MM.1S (cell line): ENCODE results near the gene DMRT2.

Source experiments
- DNase-seq: peaks from one replicate; pipeline ENCODE4 v3.0.0-alpha.2; 2015
- H2AFZ ChIP-seq: fragments of 300-600 bp; sonication (generic); 2 replicates; pipeline ENCODE4 v1.6.0; 2016; ENCODE audit warnings: antibody characterized with exemption, low read length
- H3F3A ChIP-seq: fragments of 300-600 bp; sonication (generic); 2 replicates; pipeline ENCODE4 v1.6.1; 2016; ENCODE audit warnings: mild to moderate bottlenecking, antibody characterized with exemption, low read length, moderate library complexity, mixed read lengths; ENCODE audit not compliant: insufficient read depth
- H3K27ac ChIP-seq: fragments of 300-600 bp; sonication (generic); 2 replicates; pipeline ENCODE4 v1.5.1; 2016; ENCODE audit warnings: mild to moderate bottlenecking, low read length
- H3K27me3 ChIP-seq: fragments of 300-600 bp; sonication (generic); replicated peaks from 2 replicates; pipeline ENCODE4 v1.6.0; 2016; ENCODE audit warnings: low read length; ENCODE audit not compliant: insufficient read depth
- H3K36me3 ChIP-seq: fragments of 300-600 bp; sonication (generic); replicated peaks from 2 replicates; pipeline ENCODE4 v1.6.1; 2016; ENCODE audit warnings: mild to moderate bottlenecking, low read length, mixed read lengths; ENCODE audit not compliant: insufficient read depth
- H3K4me1 ChIP-seq: fragments of 300-600 bp; sonication (generic); 2 replicates; pipeline ENCODE4 v1.6.1; 2016; ENCODE audit warnings: low read length, mixed read lengths
- H3K4me2 ChIP-seq: fragments of 300-600 bp; sonication (generic); 2 replicates; pipeline ENCODE4 v1.6.0; 2016; ENCODE audit warnings: low read depth, low read length
- H3K4me3 ChIP-seq: fragments of 300-600 bp; sonication (generic); 2 replicates; pipeline ENCODE4 v1.5.1; 2016; ENCODE audit warnings: low read length, mixed read lengths
- H3K79me2 ChIP-seq: fragments of 300-600 bp; sonication (generic); 2 replicates; pipeline ENCODE4 v1.6.1; 2016; ENCODE audit warnings: mixed run types, low read length, mixed read lengths
- H3K9ac ChIP-seq: fragments of 300-600 bp; sonication (generic); 2 replicates; pipeline ENCODE4 v1.6.1; 2016; ENCODE audit warnings: low read length, mixed read lengths
- H3K9me2 ChIP-seq: fragments of 300-600 bp; sonication (generic); replicated peaks from 2 replicates; pipeline ENCODE4 v1.6.1; 2016; ENCODE audit warnings: mild to moderate bottlenecking, low read length, mixed read lengths; ENCODE audit not compliant: insufficient read depth
- H3K9me3 ChIP-seq: fragments of 300-600 bp; sonication (generic); replicated peaks from 2 replicates; pipeline ENCODE4 v1.6.1; 2016; ENCODE audit warnings: mild to moderate bottlenecking, low read length, mixed read lengths; ENCODE audit not compliant: insufficient read depth
- H4K20me1 ChIP-seq: fragments of 300-600 bp; sonication (generic); 2 replicates; pipeline ENCODE4 v1.6.1; 2016; ENCODE audit warnings: mild to moderate bottlenecking, low read length, moderate library complexity, mixed read lengths; ENCODE audit not compliant: insufficient read depth
- CTCF ChIP-seq: fragments of 300-600 bp; sonication (generic); IDR thresholded peaks from 2 replicates; pipeline ENCODE4 v1.5.1; 2016; ENCODE audit warnings: antibody characterized with exemption, low read length, mixed read lengths
- EZH2 ChIP-seq: fragments of 300-600 bp; sonication (generic); optimal IDR thresholded peaks from 2 replicates; pipeline ENCODE3; 2017; ENCODE audit warnings: low read depth, mild to moderate bottlenecking, antibody characterized with exemption, low read length, mixed read lengths
- EZH2phosphoT487 ChIP-seq: fragments of 300-600 bp; sonication (generic); IDR thresholded peaks from 2 replicates; pipeline ENCODE4 v1.6.1; 2018; ENCODE audit warnings: antibody characterized with exemption, low read length

The DMRT2 gene

GRCh38 chr9:1053282-1053621 lies 3.1 kb downstream of the DMRT2 start:
- Histone ChIP-seq H3K4me3 (no peak overlapping the region), H3K9me3 (no peaks in the 10 kb centered on the region), H3K4me1 (peaks cover 9% of the 10 kb centered on the region; the same call in 1 of the 2 replicates), H3K27ac (no peak overlapping the region), H3K4me2 (no peak overlapping the region), H3K9me2 (no peaks in the 10 kb centered on the region), H3F3A (peaks cover 7% of the 10 kb centered on the region), H3K9ac (no peak overlapping the region), H3K79me2 (no peaks in the 10 kb centered on the region), H4K20me1 (no peaks in the 10 kb centered on the region), H3K36me3 (no peaks in the 10 kb centered on the region), H2AFZ (no peak overlapping the region), H3K27me3 (no peaks in the 10 kb centered on the region)
- TF ChIP-seq EZH2 (no peak), EZH2phosphoT487 (no peak), CTCF (no peak)
- no peak for DNase-seq

DNA sequence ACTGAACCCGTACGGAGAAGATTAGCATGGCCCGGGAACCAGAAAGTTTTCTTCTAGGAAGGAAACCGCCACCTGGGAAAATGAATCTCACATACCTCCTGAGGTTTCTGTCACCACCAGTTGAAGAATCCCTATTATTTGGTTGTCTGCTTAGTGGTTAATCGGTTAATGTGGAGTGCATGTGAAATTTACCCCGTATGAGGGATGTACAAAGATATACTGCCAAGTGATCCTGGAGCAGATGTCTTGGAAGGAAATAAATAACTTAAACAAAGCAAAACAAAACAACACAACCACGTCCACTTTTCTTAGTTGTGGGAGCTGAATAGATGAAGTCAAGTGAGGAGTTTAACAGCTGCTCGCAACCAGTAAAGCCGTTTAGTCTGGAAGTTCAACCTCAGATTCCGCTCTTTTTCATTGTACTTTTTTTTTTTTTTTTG lies 3.8 kb downstream of the DMRT2 start:
- H3F3A ChIP-seq = peaks cover 7% of the 10 kb centered on the region
- H3K4me1 ChIP-seq = peaks cover 5% of the 10 kb centered on the region; the same call in 1 of the 2 replicates
- H3K9me3 ChIP-seq = no peaks in the 10 kb centered on the region
- no peaks in the 10 kb centered on the region for H4K20me1 ChIP-seq
- H3K9ac ChIP-seq = no peak overlapping the region
- H3K9me2 ChIP-seq = no peaks in the 10 kb centered on the region
- H3K27ac ChIP-seq = no peak overlapping the region
- H3K4me3 ChIP-seq = no peak overlapping the region
- no peak overlapping the region for H3K4me2 ChIP-seq
- H2AFZ ChIP-seq = no peak overlapping the region
- H3K27me3 ChIP-seq = no peaks in the 10 kb centered on the region
- no peaks in the 10 kb centered on the region for H3K36me3 ChIP-seq
- no peaks in the 10 kb centered on the region for H3K79me2 ChIP-seq
- no peak for DNase-seq
- TF ChIP-seq EZH2phosphoT487 = no peak
- TF ChIP-seq CTCF = no peak
- no peak for TF ChIP-seq EZH2

GRCh38 chr9:1055166-1055565 lies 5.0 kb downstream of the DMRT2 start:
- Histone ChIP-seq H3F3A (peaks cover 4% of the 10 kb centered on the region; the same call in 1 of the 2 replicates), H3K4me1 (no peaks in the 10 kb centered on the region), H4K20me1 (no peaks in the 10 kb centered on the region), H3K9me3 (no peaks in the 10 kb centered on the region), H3K27ac (no peak overlapping the region), H3K9me2 (no peaks in the 10 kb centered on the region), H3K27me3 (no peaks in the 10 kb centered on the region), H2AFZ (no peak overlapping the region), H3K4me2 (no peak overlapping the region), H3K4me3 (no peak overlapping the region), H3K79me2 (no peaks in the 10 kb centered on the region), H3K36me3 (no peaks in the 10 kb centered on the region), H3K9ac (no peak overlapping the region)
- no peak for DNase-seq
- TF ChIP-seq EZH2phosphoT487 (no peak), EZH2 (no peak), CTCF (no peak)
